Osteocyte (in vitro differentiated cells): ENCODE results near the gene EGLN2. TPM values are rescaled to one million over a fixed set of nuclear protein-coding genes. Genes with fewer than 3 reads are reported as not detected.
"Not testable (repeated sequence)": the region's sequence is repeated elsewhere in the genome, so short reads cannot be mapped to it uniquely, and the experiment has no call there.

Experiments used
- DNase-seq: peaks from one replicate; pipeline ENCODE4 v3.0.0; 2021; ENCODE audit warnings: mixed read lengths; ENCODE audit not compliant: unreplicated experiment; ENCODE audit errors: extremely low spot score
- H3K27ac Mint-ChIP-seq: one replicate; pipeline ENCODE4 v1.8.0; 2021; ENCODE audit warnings: mild to moderate bottlenecking, mixed read lengths; ENCODE audit not compliant: unreplicated experiment
- H3K27me3 Mint-ChIP-seq: one replicate; pipeline ENCODE4 v1.8.0; 2021; ENCODE audit warnings: mixed read lengths; ENCODE audit not compliant: unreplicated experiment
- H3K36me3 Mint-ChIP-seq: one replicate; pipeline ENCODE4 v1.8.0; 2021; ENCODE audit warnings: mixed read lengths; ENCODE audit not compliant: unreplicated experiment
- H3K4me1 Mint-ChIP-seq: one replicate; pipeline ENCODE4 v1.8.0; 2021; ENCODE audit warnings: mixed read lengths; ENCODE audit not compliant: unreplicated experiment
- H3K4me3 Mint-ChIP-seq: one replicate; pipeline ENCODE4 v1.8.0; 2021; ENCODE audit warnings: mild to moderate bottlenecking, moderate library complexity, mixed read lengths; ENCODE audit not compliant: unreplicated experiment
- H3K9me3 Mint-ChIP-seq: one replicate; pipeline ENCODE4 v1.8.0; 2021; ENCODE audit warnings: mixed read lengths; ENCODE audit not compliant: unreplicated experiment
- CTCF ChIP-seq: fragments of 200-600 bp; sonication (generic); IDR thresholded peaks from 2 replicates; pipeline ENCODE4 v1.5.0; 2021; ENCODE audit warnings: antibody characterized with exemption, mild to moderate bottlenecking, moderate library complexity
- total RNA-seq: library from RNA; stranded (reverse); gene quantifications from 2 replicates; pipeline ENCODE4 v1.2.1, GENCODE V29; 2021

Gene EGLN2
- total RNA-seq, 1 donor from 2014 or later = 104 TPM

DNA sequence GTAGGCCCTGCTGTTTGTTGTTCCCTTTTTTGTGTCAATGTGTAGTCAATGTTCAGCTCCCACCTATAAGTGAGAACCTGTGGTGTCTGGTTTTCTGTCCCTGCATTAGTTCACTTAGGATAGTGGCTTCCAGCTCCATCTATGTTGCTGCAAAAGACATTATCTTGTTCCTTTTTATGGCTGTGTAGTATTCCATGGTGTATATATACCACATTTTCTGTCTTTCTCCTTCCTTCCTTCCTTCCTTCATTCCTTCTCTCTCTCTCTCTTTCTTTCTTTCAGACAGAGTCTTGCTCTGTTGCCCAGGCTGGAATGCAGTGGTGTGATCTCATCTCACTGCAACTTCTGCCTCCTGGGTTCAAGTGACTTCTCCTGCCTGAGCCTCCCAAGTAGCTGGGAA is 30.2 kb downstream of the EGLN2 start:
- Mint-ChIP-seq H3K9me3 (no peaks in the 10 kb centered on the region), H3K4me1 (peaks cover 24% of the 10 kb centered on the region), H3K36me3 (peaks cover 14% of the 10 kb centered on the region), H3K4me3 (no peak overlapping the region), H3K27me3 (no peaks in the 10 kb centered on the region), H3K27ac (no peak overlapping the region)
- no peak for DNase-seq
- no peak for TF ChIP-seq CTCF

DNA sequence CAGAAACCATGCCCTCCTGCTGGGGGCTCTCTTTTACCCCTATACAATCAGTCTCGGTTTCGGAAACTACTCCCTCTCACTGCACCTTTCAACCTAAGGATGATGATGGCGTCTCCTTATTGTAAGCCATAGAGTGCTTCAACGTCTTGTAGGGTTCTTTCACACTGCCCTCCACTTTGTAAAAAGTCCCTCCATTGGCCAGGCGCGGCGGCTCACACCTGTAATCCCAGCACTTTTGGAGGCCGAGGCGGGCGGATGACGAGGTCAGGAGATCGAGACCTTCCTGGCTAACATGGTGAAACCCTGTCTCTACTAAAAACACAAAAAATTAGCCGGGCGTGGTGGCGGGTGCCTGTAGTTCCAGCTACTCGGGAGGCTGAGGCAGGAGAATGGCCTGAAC is 31.8 kb downstream of the EGLN2 start:
- DNase-seq, H3K9me3 Mint-ChIP-seq, H3K4me3 Mint-ChIP-seq, H3K27me3 Mint-ChIP-seq: not testable (repeated sequence)
- H3K36me3 Mint-ChIP-seq = peaks cover 14% of the 10 kb centered on the region
- peak overlapping the region; percentile 10 for H3K27ac Mint-ChIP-seq
- H3K4me1 Mint-ChIP-seq = peaks cover 24% of the 10 kb centered on the region

DNA sequence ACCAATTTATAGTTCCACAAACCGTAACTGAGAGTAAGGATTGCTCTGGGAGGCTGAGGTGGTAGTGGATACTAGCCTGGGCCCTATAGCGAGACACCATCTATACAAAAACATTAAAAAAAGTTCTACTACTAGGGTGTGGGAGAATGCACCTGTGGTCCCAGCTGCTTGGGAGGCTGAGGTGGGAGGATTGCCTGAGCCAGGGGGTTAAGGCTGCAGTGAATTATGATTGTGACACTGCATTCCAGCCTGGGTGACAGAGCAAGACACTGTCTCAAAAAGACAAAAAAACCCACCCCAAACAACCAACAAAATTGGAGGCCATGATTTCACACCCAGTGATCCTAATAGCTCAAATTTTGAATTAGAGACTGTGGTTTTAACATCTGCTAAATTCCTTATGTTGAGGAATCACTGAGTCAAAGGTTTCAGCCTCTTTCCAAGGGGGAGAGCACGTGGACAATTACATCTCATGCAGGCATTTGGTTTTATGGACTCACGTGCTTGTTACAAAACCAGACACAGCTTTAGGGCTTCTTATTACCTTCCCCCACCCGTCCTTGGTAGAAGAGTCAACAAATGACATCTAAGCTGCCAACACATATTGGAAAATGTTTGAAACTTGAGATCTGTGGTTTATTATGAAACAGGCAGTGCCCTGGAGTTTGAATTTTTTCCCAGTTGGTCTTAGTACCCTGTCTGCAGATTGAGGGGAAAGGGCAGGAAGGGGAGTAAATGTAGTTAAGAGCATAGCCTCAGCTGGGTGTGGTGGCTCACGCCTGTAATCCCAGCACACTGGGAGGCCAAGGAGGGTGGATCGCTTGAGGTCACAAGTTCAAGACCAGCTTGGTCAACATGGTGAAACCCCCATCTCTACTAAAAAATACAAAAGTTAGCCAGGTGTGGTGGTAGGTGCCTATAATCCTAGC is 32.8 kb downstream of the EGLN2 start:
- no peak overlapping the region for H3K4me3 Mint-ChIP-seq
- no peaks in the 10 kb centered on the region for H3K9me3 Mint-ChIP-seq
- H3K4me1 Mint-ChIP-seq = peaks cover 24% of the 10 kb centered on the region
- peak overlapping the region; percentile 89 for H3K27ac Mint-ChIP-seq
- TF ChIP-seq CTCF = no peak
- peaks cover 11% of the 10 kb centered on the region for H3K36me3 Mint-ChIP-seq
- peaks cover 4% of the 10 kb centered on the region for H3K27me3 Mint-ChIP-seq
- no peak for DNase-seq

DNA sequence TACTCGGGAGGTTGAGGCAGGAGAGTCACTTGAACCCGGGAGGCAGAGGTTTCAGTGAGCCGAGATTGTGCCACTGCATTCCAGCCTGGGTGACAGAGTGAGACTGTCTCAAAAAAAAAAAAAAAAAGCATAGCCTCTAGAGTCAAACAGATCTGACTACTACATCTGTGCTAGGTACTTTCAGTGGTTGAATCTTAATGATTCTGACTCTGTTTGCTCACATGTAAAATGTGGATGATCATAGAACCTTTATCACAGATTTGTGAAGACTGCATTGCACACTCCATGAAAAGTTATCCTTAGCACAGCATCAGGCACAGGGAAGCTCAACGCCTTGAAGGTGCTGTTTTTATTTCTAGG is 33.4 kb downstream of the EGLN2 start:
- Mint-ChIP-seq H3K27ac (peak overlapping the region; percentile 89), H3K4me1 (peaks cover 24% of the 10 kb centered on the region)
- H3K36me3 Mint-ChIP-seq, DNase-seq, H3K9me3 Mint-ChIP-seq, H3K4me3 Mint-ChIP-seq, H3K27me3 Mint-ChIP-seq: not testable (repeated sequence)

GRCh38 chr19:40833728-40834533 is 34.9 kb downstream of the EGLN2 start:
- not testable (repeated sequence) for H3K36me3 Mint-ChIP-seq, H3K27ac Mint-ChIP-seq, H3K27me3 Mint-ChIP-seq, DNase-seq, H3K9me3 Mint-ChIP-seq, H3K4me3 Mint-ChIP-seq
- peaks cover 24% of the 10 kb centered on the region for H3K4me1 Mint-ChIP-seq

DNA sequence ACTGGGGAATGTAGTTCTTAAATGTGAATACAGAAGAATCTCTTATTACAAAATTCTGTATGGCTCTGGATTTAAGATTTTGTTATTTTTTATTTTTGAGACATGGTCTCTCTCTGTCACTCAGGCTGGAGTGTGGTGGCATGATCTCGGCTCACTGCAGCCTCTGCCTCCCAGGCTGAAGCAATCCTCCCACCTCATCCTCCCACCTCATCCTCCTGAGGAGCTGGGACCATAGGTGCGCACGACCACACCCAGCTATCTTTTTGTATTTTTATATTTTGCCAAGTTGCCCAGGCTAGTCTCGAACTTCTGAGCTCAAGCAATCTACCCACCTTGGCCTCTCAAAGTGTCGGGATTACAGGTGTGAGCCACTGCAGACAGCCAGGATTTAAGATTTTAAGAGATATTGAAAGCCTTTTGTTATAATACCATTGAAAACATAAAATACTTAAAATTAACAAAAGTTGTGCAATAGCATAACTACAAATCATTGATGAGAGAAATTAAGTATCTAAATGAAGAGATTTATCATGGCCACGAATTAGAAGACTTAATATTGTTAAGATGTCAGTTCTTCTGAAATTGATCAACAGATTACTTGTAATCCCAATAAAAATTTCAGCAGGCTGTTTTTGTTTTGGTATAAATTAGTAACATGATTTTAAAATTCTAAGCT is 37.9 kb downstream of the EGLN2 start:
- peaks cover 24% of the 10 kb centered on the region for H3K27me3 Mint-ChIP-seq

GRCh38 chr19:40838477-40838876 is 39.5 kb downstream of the EGLN2 start:
- not testable (repeated sequence) for DNase-seq, H3K4me1 Mint-ChIP-seq, H3K27ac Mint-ChIP-seq, H3K4me3 Mint-ChIP-seq, H3K9me3 Mint-ChIP-seq, H3K36me3 Mint-ChIP-seq
- peaks cover 27% of the 10 kb centered on the region for H3K27me3 Mint-ChIP-seq

More for the DNA sequence above, 37.9 kb downstream of the EGLN2 start:
- H3K4me3 Mint-ChIP-seq = no peak overlapping the region
- DNase-seq = no peak
- H3K27ac Mint-ChIP-seq = no peak overlapping the region
- H3K36me3 Mint-ChIP-seq = no peaks in the 10 kb centered on the region
- no peak for TF ChIP-seq CTCF
- H3K4me1 Mint-ChIP-seq = peaks cover 11% of the 10 kb centered on the region
- peaks cover 5% of the 10 kb centered on the region for H3K9me3 Mint-ChIP-seq

- peaks cover 41% of the 10 kb centered on the region for H3K27me3 Mint-ChIP-seq
Observed at GRCh38 chr19:40842012-40842411, 43.0 kb downstream of the EGLN2 start.

More at GRCh38 chr19:40842012-40842411, 43.0 kb downstream of the EGLN2 start:
- H3K27ac Mint-ChIP-seq, H3K4me3 Mint-ChIP-seq, H3K36me3 Mint-ChIP-seq, H3K9me3 Mint-ChIP-seq, DNase-seq, H3K4me1 Mint-ChIP-seq: not testable (repeated sequence)
